MM.1S (cell line): ENCODE measurements around the gene GPRIN1.

Experiments used
- DNase-seq: peaks from one replicate; pipeline ENCODE4 v3.0.0-alpha.2; 2015
- H2AFZ ChIP-seq: fragments of 300-600 bp; sonication (generic); 2 replicates; pipeline ENCODE4 v1.6.0; 2016; ENCODE audit warnings: antibody characterized with exemption, low read length
- H3F3A ChIP-seq: fragments of 300-600 bp; sonication (generic); 2 replicates; pipeline ENCODE4 v1.6.1; 2016; ENCODE audit warnings: mild to moderate bottlenecking, antibody characterized with exemption, low read length, moderate library complexity, mixed read lengths; ENCODE audit not compliant: insufficient read depth
- H3K27ac ChIP-seq: fragments of 300-600 bp; sonication (generic); 2 replicates; pipeline ENCODE4 v1.5.1; 2016; ENCODE audit warnings: mild to moderate bottlenecking, low read length
- H3K27me3 ChIP-seq: fragments of 300-600 bp; sonication (generic); replicated peaks from 2 replicates; pipeline ENCODE4 v1.6.0; 2016; ENCODE audit warnings: low read length; ENCODE audit not compliant: insufficient read depth
- H3K36me3 ChIP-seq: fragments of 300-600 bp; sonication (generic); replicated peaks from 2 replicates; pipeline ENCODE4 v1.6.1; 2016; ENCODE audit warnings: mild to moderate bottlenecking, low read length, mixed read lengths; ENCODE audit not compliant: insufficient read depth
- H3K4me1 ChIP-seq: fragments of 300-600 bp; sonication (generic); 2 replicates; pipeline ENCODE4 v1.6.1; 2016; ENCODE audit warnings: low read length, mixed read lengths
- H3K4me2 ChIP-seq: fragments of 300-600 bp; sonication (generic); 2 replicates; pipeline ENCODE4 v1.6.0; 2016; ENCODE audit warnings: low read depth, low read length
- H3K4me3 ChIP-seq: fragments of 300-600 bp; sonication (generic); 2 replicates; pipeline ENCODE4 v1.5.1; 2016; ENCODE audit warnings: low read length, mixed read lengths
- H3K79me2 ChIP-seq: fragments of 300-600 bp; sonication (generic); 2 replicates; pipeline ENCODE4 v1.6.1; 2016; ENCODE audit warnings: mixed run types, low read length, mixed read lengths
- H3K9ac ChIP-seq: fragments of 300-600 bp; sonication (generic); 2 replicates; pipeline ENCODE4 v1.6.1; 2016; ENCODE audit warnings: low read length, mixed read lengths
- H3K9me2 ChIP-seq: fragments of 300-600 bp; sonication (generic); replicated peaks from 2 replicates; pipeline ENCODE4 v1.6.1; 2016; ENCODE audit warnings: mild to moderate bottlenecking, low read length, mixed read lengths; ENCODE audit not compliant: insufficient read depth
- H3K9me3 ChIP-seq: fragments of 300-600 bp; sonication (generic); replicated peaks from 2 replicates; pipeline ENCODE4 v1.6.1; 2016; ENCODE audit warnings: mild to moderate bottlenecking, low read length, mixed read lengths; ENCODE audit not compliant: insufficient read depth
- H4K20me1 ChIP-seq: fragments of 300-600 bp; sonication (generic); 2 replicates; pipeline ENCODE4 v1.6.1; 2016; ENCODE audit warnings: mild to moderate bottlenecking, low read length, moderate library complexity, mixed read lengths; ENCODE audit not compliant: insufficient read depth
- CTCF ChIP-seq: fragments of 300-600 bp; sonication (generic); IDR thresholded peaks from 2 replicates; pipeline ENCODE4 v1.5.1; 2016; ENCODE audit warnings: antibody characterized with exemption, low read length, mixed read lengths
- EZH2 ChIP-seq: fragments of 300-600 bp; sonication (generic); optimal IDR thresholded peaks from 2 replicates; pipeline ENCODE3; 2017; ENCODE audit warnings: low read depth, mild to moderate bottlenecking, antibody characterized with exemption, low read length, mixed read lengths
- EZH2phosphoT487 ChIP-seq: fragments of 300-600 bp; sonication (generic); IDR thresholded peaks from 2 replicates; pipeline ENCODE4 v1.6.1; 2018; ENCODE audit warnings: antibody characterized with exemption, low read length

Gene GPRIN1

GRCh38 chr5:176624142-176624541 lies 14.2 kb upstream of the GPRIN1 start:
- Histone ChIP-seq H3K4me1 (no peaks in the 10 kb centered on the region), H3K9me3 (no peaks in the 10 kb centered on the region), H3K79me2 (no peaks in the 10 kb centered on the region), H3K36me3 (no peaks in the 10 kb centered on the region), H4K20me1 (no peaks in the 10 kb centered on the region), H3K4me3 (no peak overlapping the region), H3K9me2 (no peaks in the 10 kb centered on the region), H2AFZ (no peak overlapping the region), H3F3A (no peaks in the 10 kb centered on the region), H3K9ac (no peak overlapping the region), H3K27ac (no peak overlapping the region), H3K4me2 (no peak overlapping the region), H3K27me3 (peaks cover 79% of the 10 kb centered on the region)
- no peak for DNase-seq
- TF ChIP-seq CTCF = no peak
- TF ChIP-seq EZH2phosphoT487 = no peak
- no peak for TF ChIP-seq EZH2

GRCh38 chr5:176621661-176622079 lies 11.7 kb upstream of the GPRIN1 start:
- Histone ChIP-seq H3K4me3 (no peak overlapping the region), H3K27me3 (peaks cover 81% of the 10 kb centered on the region), H3K9ac (no peak overlapping the region), H4K20me1 (no peaks in the 10 kb centered on the region), H3K4me2 (no peak overlapping the region), H3K36me3 (no peaks in the 10 kb centered on the region), H3F3A (no peaks in the 10 kb centered on the region), H3K9me3 (no peaks in the 10 kb centered on the region), H3K27ac (no peak overlapping the region), H2AFZ (no peak overlapping the region), H3K4me1 (no peaks in the 10 kb centered on the region), H3K9me2 (no peaks in the 10 kb centered on the region), H3K79me2 (no peaks in the 10 kb centered on the region)
- no peak for TF ChIP-seq EZH2phosphoT487
- TF ChIP-seq EZH2 = no peak
- TF ChIP-seq CTCF = no peak
- no peak for DNase-seq

GRCh38 chr5:176620333-176620981 lies 10.5 kb upstream of the GPRIN1 start:
- no peak overlapping the region for H2AFZ ChIP-seq
- H3K9ac ChIP-seq = no peak overlapping the region
- H3K4me2 ChIP-seq = no peak overlapping the region
- H3K9me3 ChIP-seq = no peaks in the 10 kb centered on the region
- H3K9me2 ChIP-seq = no peaks in the 10 kb centered on the region
- DNase-seq = no peak
- H3K27me3 ChIP-seq = peaks cover 81% of the 10 kb centered on the region
- no peaks in the 10 kb centered on the region for H3K4me1 ChIP-seq
- H4K20me1 ChIP-seq = no peaks in the 10 kb centered on the region
- no peaks in the 10 kb centered on the region for H3F3A ChIP-seq
- no peak for TF ChIP-seq EZH2
- no peak for TF ChIP-seq EZH2phosphoT487
- TF ChIP-seq CTCF = no peak
- H3K27ac ChIP-seq = no peak overlapping the region
- H3K36me3 ChIP-seq = no peaks in the 10 kb centered on the region
- no peak overlapping the region for H3K4me3 ChIP-seq
- no peaks in the 10 kb centered on the region for H3K79me2 ChIP-seq
